ENCODE results near the gene PNKP. TPM values are rescaled to one million over a fixed set of nuclear protein-coding genes. Genes with fewer than 3 reads are reported as not detected.

PNKP gene
- total and polyA plus RNA-seq, 2 of the 8 experiments (the other 6 are each of a cell fraction or from before 2014, with no cell fraction given) = 45.8 to 105 TPM

DNA sequence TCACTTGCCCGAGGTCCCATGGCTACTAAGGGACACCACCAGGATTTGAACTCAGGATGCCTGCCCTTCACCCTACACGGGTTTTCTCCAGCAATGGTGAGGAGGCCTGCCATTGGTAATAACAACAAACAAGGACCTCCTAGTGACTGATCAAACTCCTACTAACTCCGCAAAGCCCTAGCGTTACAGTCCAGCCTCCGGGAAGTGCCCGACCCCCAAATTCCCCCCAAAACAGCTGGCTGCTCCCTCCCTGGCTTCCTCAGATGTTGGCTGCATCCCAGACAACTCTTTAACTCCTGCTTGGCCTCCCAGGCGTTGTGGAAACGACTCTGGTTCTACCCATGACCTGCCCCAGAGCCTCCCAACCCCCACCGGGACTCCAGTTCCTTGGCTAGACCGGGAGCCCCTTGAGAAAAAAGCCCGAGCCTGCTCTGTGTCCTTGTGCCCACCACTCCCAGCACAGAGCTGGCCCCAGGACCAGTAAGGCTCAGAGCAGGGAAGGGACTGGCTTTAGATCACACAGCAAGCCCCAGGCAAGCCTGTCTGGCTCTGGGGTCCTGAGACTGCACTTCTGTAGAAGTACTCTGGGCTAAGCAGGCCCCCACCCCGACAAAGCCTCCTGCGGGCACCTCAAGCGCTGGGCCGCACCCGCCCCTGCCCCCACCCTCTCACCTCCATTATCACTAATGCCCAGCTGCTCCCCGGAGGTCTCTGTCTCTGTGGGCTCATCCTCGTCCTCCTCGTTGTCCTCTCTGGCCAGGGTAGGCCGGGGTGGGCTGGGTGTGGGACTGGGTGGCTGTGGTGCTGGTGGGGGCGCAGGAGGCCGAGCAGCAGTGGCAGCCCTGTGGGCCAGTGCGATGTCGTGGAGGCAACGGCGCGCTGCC, 5.1 kb upstream of the PNKP start (continued):
- TF ChIP-seq, protein P1, sequence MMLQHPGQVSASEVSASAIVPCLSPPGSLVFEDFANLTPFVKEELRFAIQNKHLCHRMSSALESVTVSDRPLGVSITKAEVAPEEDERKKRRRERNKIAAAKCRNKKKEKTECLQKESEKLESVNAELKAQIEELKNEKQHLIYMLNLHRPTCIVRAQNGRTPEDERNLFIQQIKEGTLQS (IDR thresholded peaks at IDR 0.05; ENCODE audit: insufficient read depth, low read depth, low read length) = no peak
- TF ChIP-seq CHD7 (IDR thresholded peaks at IDR 0.05; ENCODE audit: insufficient replicate concordance, low read length) = no peak
- no peak for TF ChIP-seq YY1 (IDR thresholded peaks at IDR 0.05; ENCODE audit: low read depth, low read length)
- TF ChIP-seq POU5F1 (IDR thresholded peaks at IDR 0.05; ENCODE audit: low read depth, low read length) = no peak
- TF ChIP-seq BCL11A (IDR thresholded peaks at IDR 0.05; ENCODE audit: low read depth in 2 of 2, low read length in 2 of 2) = no peak
- no peak for TF ChIP-seq TEAD4 (IDR thresholded peaks at IDR 0.05; ENCODE audit: low read depth, low read length)
- no peak for TF ChIP-seq CEBPB (IDR thresholded peaks at IDR 0.05; ENCODE audit: low read depth, low read length)

All from H1 (cell line).